ENCODE results near the gene CLEC6A. TPM values are rescaled to one million over a fixed set of nuclear protein-coding genes. Genes with fewer than 3 reads are reported as not detected.

The CLEC6A gene
- total RNA-seq, 1 experiment from 2014 or later, result not detected

- Mint-ChIP-seq H3K4me3 (ENCODE audit: unreplicated experiment) (no peak overlapping the region), H3K27ac (ENCODE audit: unreplicated experiment) (no peak overlapping the region), H3K27me3 (ENCODE audit: insufficient read depth, unreplicated experiment) (peaks cover 12% of the 10 kb centered on the region), H3K36me3 (ENCODE audit: insufficient read depth, unreplicated experiment) (no peaks in the 10 kb centered on the region), H3K4me1 (ENCODE audit: low read depth, unreplicated experiment) (no peaks in the 10 kb centered on the region), H3K9me3 (ENCODE audit: unreplicated experiment) (no peaks in the 10 kb centered on the region)
- no TSS peak for BruUV-seq (replicated peaks)
- ChIA-PET POLR2A (no interaction called here), CTCF (no interaction called here)
- no peaks in the 10 kb centered on the region for H3K9me3 ChIP-seq
- no peaks in the 10 kb centered on the region for H3K4me1 ChIP-seq
- no peak for DNase-seq
- H3K4me3 ChIP-seq (ENCODE audit: low read depth, low read length), result no peak overlapping the region
- no peaks in the 10 kb centered on the region for H3K36me3 ChIP-seq (ENCODE audit: control insufficient read depth, insufficient read depth, low read length)
- intact Hi-C loops (cut with micrococcal nuclease; ENCODE audit: unreplicated experiment), result no loop called here
- no peaks in the 10 kb centered on the region for H3K27me3 ChIP-seq (replicated peaks; ENCODE audit: control insufficient read depth, insufficient read depth, low read length)
- TF ChIP-seq CTCF (IDR thresholded peaks at IDR 0.05; ENCODE audit: insufficient read depth in 1 of 2, low read depth in 1 of 2, low read length in 1 of 2, severe bottlenecking in 1 of 2, unreplicated experiment in 1 of 2), result no peak
These were observed 3.7 kb upstream of the CLEC6A start for GRCh38 chr12:8452036-8452435.

- Mint-ChIP-seq H3K36me3 (ENCODE audit: insufficient read depth, unreplicated experiment) (no peaks in the 10 kb centered on the region), H3K27ac (ENCODE audit: unreplicated experiment) (no peak overlapping the region), H3K27me3 (ENCODE audit: insufficient read depth, unreplicated experiment) (peaks cover 16% of the 10 kb centered on the region), H3K4me1 (ENCODE audit: low read depth, unreplicated experiment) (no peaks in the 10 kb centered on the region), H3K4me3 (ENCODE audit: unreplicated experiment) (no peak overlapping the region), H3K9me3 (ENCODE audit: unreplicated experiment) (no peaks in the 10 kb centered on the region)
- no TSS peak for BruUV-seq (replicated peaks)
- H3K9me3 ChIP-seq, result no peaks in the 10 kb centered on the region
- H3K4me3 ChIP-seq (ENCODE audit: low read depth, low read length), result no peak overlapping the region
- TF ChIP-seq CTCF (IDR thresholded peaks at IDR 0.05; ENCODE audit: insufficient read depth in 1 of 2, low read depth in 1 of 2, low read length in 1 of 2, severe bottlenecking in 1 of 2, unreplicated experiment in 1 of 2), result no peak
- no peak for DNase-seq
- H3K4me1 ChIP-seq, result no peaks in the 10 kb centered on the region
- H3K27me3 ChIP-seq (replicated peaks; ENCODE audit: control insufficient read depth, insufficient read depth, low read length), result no peaks in the 10 kb centered on the region; the same call in 1 of the 2 replicates
- H3K36me3 ChIP-seq (ENCODE audit: control insufficient read depth, insufficient read depth, low read length), result no peaks in the 10 kb centered on the region
- ChIA-PET CTCF (no interaction called here), POLR2A (no interaction called here)
- intact Hi-C loops (cut with micrococcal nuclease; ENCODE audit: unreplicated experiment), result no loop called here
These were observed 2.7 kb upstream of the CLEC6A start for GRCh38 chr12:8453021-8453513.

GRCh38 chr12:8453796-8454195 is 2.0 kb upstream of the CLEC6A start:
- Mint-ChIP-seq H3K27ac (ENCODE audit: unreplicated experiment) (no peak overlapping the region), H3K9me3 (ENCODE audit: unreplicated experiment) (no peaks in the 10 kb centered on the region), H3K4me1 (ENCODE audit: low read depth, unreplicated experiment) (no peaks in the 10 kb centered on the region), H3K4me3 (ENCODE audit: unreplicated experiment) (no peak overlapping the region), H3K36me3 (ENCODE audit: insufficient read depth, unreplicated experiment) (no peaks in the 10 kb centered on the region), H3K27me3 (ENCODE audit: insufficient read depth, unreplicated experiment) (peaks cover 19% of the 10 kb centered on the region)
- H3K4me1 ChIP-seq, result no peaks in the 10 kb centered on the region
- no TSS peak for BruUV-seq (replicated peaks)
- intact Hi-C loops (cut with micrococcal nuclease; ENCODE audit: unreplicated experiment), result no loop called here
- no peaks in the 10 kb centered on the region; the same call in 1 of the 2 replicates for H3K27me3 ChIP-seq (replicated peaks; ENCODE audit: control insufficient read depth, insufficient read depth, low read length)
- H3K36me3 ChIP-seq (ENCODE audit: control insufficient read depth, insufficient read depth, low read length), result no peaks in the 10 kb centered on the region
- ChIA-PET CTCF (no interaction called here), POLR2A (no interaction called here)
- H3K9me3 ChIP-seq, result no peaks in the 10 kb centered on the region
- TF ChIP-seq CTCF (IDR thresholded peaks at IDR 0.05; ENCODE audit: insufficient read depth in 1 of 2, low read depth in 1 of 2, low read length in 1 of 2, severe bottlenecking in 1 of 2, unreplicated experiment in 1 of 2), result no peak
- no peak overlapping the region for H3K4me3 ChIP-seq (ENCODE audit: low read depth, low read length)
- no peak for DNase-seq

Data from Caco-2 (cell line).